GM12875 (cell line): ENCODE data around the gene ACSBG1.
A peak's percentile ranks its signal among the peaks of the same experiment; 100 is the strongest.

Experiments
- H3K4me3 ChIP-seq: one replicate; pipeline ENCODE4 v1.5.1; 2011; ENCODE audit warnings: low read depth, low read length, control low read depth
- TF ChIP-seq, protein P1 (sequence below): IDR thresholded peaks from 2 replicates; pipeline ENCODE4 v1.5.1; 2011; ENCODE audit warnings: low read depth, mild to moderate bottlenecking, control low read depth, inconsistent platforms, low read length, moderate library complexity, borderline replicate concordance; ENCODE audit not compliant: insufficient read depth

ACSBG1 gene

DNA sequence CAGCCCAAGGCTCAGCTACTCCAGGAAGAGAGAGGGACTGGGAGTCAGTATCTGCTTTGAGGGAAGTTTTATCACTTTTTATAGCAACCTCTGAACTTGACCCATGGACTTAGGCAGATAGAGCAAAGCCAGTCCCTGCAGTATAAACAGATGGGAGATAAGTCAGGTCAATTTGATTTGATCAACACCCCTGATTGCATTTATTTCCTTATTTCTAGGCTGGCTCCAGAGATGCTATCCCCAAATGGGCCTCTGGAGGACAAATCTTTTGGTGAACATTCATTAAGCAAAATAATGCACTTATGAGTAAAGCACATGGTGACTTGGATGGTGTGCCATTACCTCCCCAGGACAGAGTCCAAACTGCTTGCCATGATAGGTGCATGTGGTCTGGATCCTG is 94.1 kb downstream of the ACSBG1 start:
- H3K4me3 ChIP-seq, result no peak overlapping the region
- TF ChIP-seq, protein P1, sequence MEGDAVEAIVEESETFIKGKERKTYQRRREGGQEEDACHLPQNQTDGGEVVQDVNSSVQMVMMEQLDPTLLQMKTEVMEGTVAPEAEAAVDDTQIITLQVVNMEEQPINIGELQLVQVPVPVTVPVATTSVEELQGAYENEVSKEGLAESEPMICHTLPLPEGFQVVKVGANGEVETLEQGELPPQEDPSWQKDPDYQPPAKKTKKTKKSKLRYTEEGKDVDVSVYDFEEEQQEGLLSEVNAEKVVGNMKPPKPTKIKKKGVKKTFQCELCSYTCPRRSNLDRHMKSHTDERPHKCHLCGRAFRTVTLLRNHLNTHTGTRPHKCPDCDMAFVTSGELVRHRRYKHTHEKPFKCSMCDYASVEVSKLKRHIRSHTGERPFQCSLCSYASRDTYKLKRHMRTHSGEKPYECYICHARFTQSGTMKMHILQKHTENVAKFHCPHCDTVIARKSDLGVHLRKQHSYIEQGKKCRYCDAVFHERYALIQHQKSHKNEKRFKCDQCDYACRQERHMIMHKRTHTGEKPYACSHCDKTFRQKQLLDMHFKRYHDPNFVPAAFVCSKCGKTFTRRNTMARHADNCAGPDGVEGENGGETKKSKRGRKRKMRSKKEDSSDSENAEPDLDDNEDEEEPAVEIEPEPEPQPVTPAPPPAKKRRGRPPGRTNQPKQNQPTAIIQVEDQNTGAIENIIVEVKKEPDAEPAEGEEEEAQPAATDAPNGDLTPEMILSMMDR, result no peak

DNA sequence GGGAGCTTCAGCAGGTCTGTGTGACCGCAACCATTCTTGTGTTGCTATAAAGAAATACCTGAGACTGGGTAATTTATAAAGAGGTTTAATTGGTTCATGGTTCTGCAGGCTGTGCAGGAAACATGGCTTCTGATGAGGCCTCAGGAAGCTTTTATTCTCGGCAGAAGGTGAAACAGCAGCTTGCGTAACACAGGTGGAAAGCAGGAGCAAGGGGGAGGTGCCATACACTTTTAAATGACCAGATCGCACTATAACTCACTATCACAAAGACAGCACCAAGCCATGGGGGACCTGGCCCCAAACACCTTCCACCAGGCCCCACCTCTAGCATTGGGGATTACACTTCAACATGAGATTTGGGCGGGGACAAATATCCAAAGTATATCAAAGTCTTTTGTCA is 94.8 kb downstream of the ACSBG1 start:
- no peak overlapping the region for H3K4me3 ChIP-seq
- TF ChIP-seq, protein P1, result no peak

DNA sequence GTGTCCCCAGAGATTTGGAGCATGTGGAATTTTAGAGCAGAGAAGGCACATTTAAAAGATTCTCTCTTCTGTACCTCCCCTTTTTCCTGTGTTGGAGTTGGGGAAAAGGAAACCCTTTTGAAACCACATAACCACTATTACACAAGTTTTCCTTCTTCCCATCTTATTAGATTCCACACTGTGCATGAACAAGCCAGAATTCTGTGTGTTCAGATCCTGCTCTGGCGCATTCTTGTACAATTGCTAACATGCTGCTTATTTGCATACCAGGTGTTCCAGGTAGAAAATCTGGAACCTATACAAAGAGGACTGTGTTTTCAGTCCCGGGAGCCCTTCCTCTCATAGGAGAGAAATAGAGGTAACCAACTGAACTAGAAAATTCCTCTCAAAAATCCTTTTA is 100.6 kb downstream of the ACSBG1 start:
- TF ChIP-seq, protein P1, result no peak

DNA sequence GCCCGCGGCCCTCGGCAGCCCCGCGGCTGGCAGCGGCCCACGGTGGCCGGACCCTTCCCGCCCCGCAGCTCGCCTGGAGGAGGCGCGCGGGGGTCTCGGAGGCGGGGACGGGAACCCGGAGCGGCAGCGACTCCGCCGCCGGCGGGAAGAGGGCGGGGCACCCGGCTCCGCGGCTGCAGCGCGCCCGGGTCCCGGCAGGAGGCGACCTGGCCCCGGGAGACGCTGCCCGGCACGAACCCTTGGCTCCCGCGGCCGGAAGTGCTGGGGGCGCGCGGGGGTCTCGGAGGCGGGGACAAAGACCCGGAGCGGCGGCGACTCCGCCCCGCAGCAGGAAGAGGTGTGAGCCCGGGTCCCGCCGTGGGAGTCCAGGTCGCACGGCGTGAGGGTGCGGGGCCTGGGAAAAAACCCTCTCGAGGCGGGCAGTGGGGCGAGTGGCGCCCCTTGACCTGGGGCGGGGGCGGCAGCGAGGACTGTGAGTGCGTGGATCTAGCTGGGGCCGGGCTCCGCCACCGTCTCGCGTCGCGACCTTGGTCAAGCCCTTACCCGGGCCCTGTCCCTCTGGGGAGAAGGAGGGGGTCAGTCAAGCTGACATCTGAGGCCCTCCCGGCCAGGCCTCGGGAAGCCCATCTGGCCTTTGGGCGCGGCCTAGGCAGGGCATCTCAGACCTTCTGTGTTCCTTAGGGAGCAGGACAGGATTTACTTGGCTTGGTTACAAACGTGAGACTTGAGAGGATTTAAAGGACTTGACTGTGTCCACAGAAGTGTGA is 102.9 kb downstream of the ACSBG1 start, which contains the start of gene CIB2:
CIB2 (minus strand) TSS at position 151 of the 767 bp plus-strand sequence. CDS start 230 bp downstream, outside the sequence.
- H3K4me3 ChIP-seq, result peak within 1 kb of the TSS; percentile 94
- TF ChIP-seq, protein P1, result peak; percentile 89

More for the DNA sequence above, 100.6 kb downstream of the ACSBG1 start:
- no peak overlapping the region for H3K4me3 ChIP-seq

DNA sequence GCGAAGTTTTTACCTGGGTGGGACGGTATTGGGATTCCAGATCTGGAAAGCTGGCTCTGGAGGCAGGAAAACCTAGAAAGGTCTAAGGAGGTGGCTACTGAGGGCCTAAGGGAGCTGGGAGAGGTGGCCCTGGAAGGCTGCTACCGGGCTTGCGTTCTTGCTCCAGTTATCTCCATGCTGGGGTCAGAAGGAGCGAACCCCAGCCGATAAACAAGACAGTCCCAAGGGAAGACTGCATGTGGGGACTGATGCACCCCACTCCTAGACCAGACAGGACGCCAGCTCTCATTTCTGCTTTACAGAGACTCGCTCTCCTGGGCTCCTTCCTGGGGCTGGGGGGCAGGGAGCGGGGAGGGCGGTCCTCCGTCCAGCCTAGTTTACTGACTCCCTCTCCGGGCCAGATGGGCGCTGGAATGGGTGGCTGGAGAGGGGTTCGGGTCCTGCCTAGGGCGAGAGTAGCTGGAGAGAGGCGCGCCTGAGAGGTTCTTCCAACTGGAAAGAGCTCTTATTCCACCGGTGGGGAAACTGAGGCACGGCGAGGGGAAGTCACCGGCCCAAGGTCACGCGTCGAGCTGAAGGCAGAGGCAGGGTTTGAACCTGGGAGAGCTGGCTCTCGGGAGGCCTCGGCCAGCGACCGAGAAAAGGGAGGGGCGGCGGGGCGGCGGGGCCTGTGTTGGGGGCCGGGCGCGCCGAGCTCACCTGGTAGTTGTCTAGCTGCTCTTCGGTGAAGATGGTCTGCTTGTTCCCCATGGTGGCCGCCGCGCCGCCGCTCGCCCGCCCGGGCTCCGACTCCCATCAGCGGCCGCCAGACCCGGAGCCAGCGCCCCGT is 103.7 kb downstream of the ACSBG1 start:
- H3K4me3 ChIP-seq, result peak overlapping the region; percentile 94
- TF ChIP-seq, protein P1, result no peak

DNA sequence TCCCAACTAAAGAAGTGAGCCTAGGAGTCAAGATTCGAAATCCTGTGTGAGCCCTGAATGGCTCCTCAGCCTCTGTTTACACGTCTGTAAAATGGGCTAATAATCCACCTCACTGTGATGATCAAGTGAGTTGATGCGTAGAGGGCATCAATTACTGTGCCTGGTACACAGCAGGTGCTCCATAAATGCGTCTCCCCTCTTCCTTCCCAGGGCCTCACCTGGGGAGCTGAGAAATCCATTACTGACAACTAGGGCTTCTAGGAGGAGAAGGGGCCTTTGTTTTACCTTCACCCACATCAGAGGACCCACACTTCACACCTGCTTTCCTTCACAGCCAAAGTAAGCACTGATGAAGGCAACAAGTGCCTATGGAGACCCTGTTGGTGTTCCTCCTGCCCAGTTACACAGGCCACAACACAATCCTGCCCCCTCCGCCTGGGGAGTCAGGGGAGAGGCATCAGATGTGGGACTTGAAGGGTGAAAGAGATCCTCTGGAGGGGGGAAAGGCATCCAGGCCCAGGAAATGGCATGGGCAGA is 104.5 kb downstream of the ACSBG1 start:
- H3K4me3 ChIP-seq, result no peak overlapping the region
- TF ChIP-seq, protein P1, result no peak
